ENCODE measurements around the gene MYL6.

MYL6 gene

GRCh38 chr12:56129206-56129941 is 28.8 kb upstream of the MYL6 start (continued):
- TF ChIP-seq ZNF596 (tag by site-specific recombination; IDR thresholded peaks at IDR 0.05): no peak
- TF ChIP-seq ZNF433 (tag by site-specific recombination; IDR thresholded peaks at IDR 0.05; ENCODE audit: low read depth): no peak
- TF ChIP-seq ZBTB26 (tag by site-specific recombination; optimal IDR thresholded peaks at IDR 0.05): peak; percentile 59
- TF ChIP-seq ZBTB1 (tag by site-specific recombination; IDR thresholded peaks at IDR 0.05): no peak
- TF ChIP-seq ZNF132 (tag by site-specific recombination; IDR thresholded peaks at IDR 0.05; ENCODE audit: borderline replicate concordance): no peak
- TF ChIP-seq ZNF274 (IDR thresholded peaks at IDR 0.05; ENCODE audit: low read length): no peak
- no peak for TF ChIP-seq ZNF274 (tag by site-specific recombination; IDR thresholded peaks at IDR 0.05; ENCODE audit: borderline replicate concordance)
- 0 out of 2 replicates have a peak, but pooled peaks have one; percentile 29 for TF ChIP-seq SP7 (tag by site-specific recombination; IDR thresholded peaks at IDR 0.05)
- peak; percentile 90 for TF ChIP-seq KLF9 (tag by site-specific recombination; IDR thresholded peaks at IDR 0.05; ENCODE audit: low read depth)
- peak; percentile 59 for TF ChIP-seq PATZ1 (tag by site-specific recombination; IDR thresholded peaks at IDR 0.05)
- 0 out of 2 replicates have a peak, but pooled peaks have one; percentile 25 for TF ChIP-seq ZNF785 (tag by site-specific recombination; IDR thresholded peaks at IDR 0.05)
- peak; percentile 36; the same call in 1 of the 2 replicates for TF ChIP-seq ZNF660 (tag by site-specific recombination; IDR thresholded peaks at IDR 0.05)
- no peak for TF ChIP-seq ZNF658 (tag by site-specific recombination; IDR thresholded peaks at IDR 0.05)
- TF ChIP-seq ZNF121 (tag by site-specific recombination; IDR thresholded peaks at IDR 0.05): no peak
- TF ChIP-seq ZNF341 (tag by site-specific recombination; IDR thresholded peaks at IDR 0.05; ENCODE audit: low read depth): peak; percentile 88
- TF ChIP-seq PBX3 (CRISPR knock-in tag; IDR thresholded peaks at IDR 0.05): no peak
- TF ChIP-seq PRDM10 (tag by site-specific recombination; IDR thresholded peaks at IDR 0.05): peak; percentile 83
- TF ChIP-seq PRDM4 (tag by site-specific recombination; IDR thresholded peaks at IDR 0.05): no peak
- no peak for TF ChIP-seq ZNF426 (tag by site-specific recombination; IDR thresholded peaks at IDR 0.05)
- TF ChIP-seq ZFP3 (tag by site-specific recombination; IDR thresholded peaks at IDR 0.05; ENCODE audit: low read depth): no peak
- TF ChIP-seq ZNF398 (tag by site-specific recombination; IDR thresholded peaks at IDR 0.05): no peak
- no peak for TF ChIP-seq ZNF488 (tag by site-specific recombination; IDR thresholded peaks at IDR 0.05)
- peak; percentile 50; the same call in 1 of the 2 replicates for TF ChIP-seq ZBTB44 (tag by site-specific recombination; IDR thresholded peaks at IDR 0.05)
